Astrocyte (in vitro differentiated cells and primary cell): Measurements from ENCODE around the gene ZNF385C.

ENCODE experiments used
- CTCF ChIP-seq: IDR thresholded peaks from 2 replicates; pipeline ENCODE4 v1.5.1; 2011; ENCODE audit warnings: low read depth, mild to moderate bottlenecking, inconsistent platforms, low read length, moderate library complexity; ENCODE audit not compliant: insufficient read depth
- EZH2 ChIP-seq: IDR thresholded peaks from 2 replicates; pipeline ENCODE4 v1.6.1; 2012; ENCODE audit warnings: mild to moderate bottlenecking, low read length, inconsistent platforms; ENCODE audit not compliant: insufficient read depth

GRCh38 chr17:42060231-42060630, 38.0 kb downstream of the ZNF385C start:
- TF ChIP-seq CTCF: no peak
- no peak for TF ChIP-seq EZH2
